SK-N-SH (cell line): ENCODE data around the gene CT55.

ENCODE experiments used
- CTCF ChIP-seq: fragments of 200-600 bp; sonication (generic); IDR thresholded peaks from 2 replicates; pipeline ENCODE4 v1.6.1; 2017; ENCODE audit warnings: antibody characterized with exemption, mild to moderate bottlenecking, moderate library complexity
- EP300 ChIP-seq, 2 experiments: IDR thresholded peaks; 2 replicates each; pipeline versions ENCODE4 v1.4.0 to v1.6.1; 2012; ENCODE audit warnings: borderline replicate concordance in 1 of 2, low read depth in 1 of 2, low read length in 1 of 2
- FOXM1 ChIP-seq: IDR thresholded peaks from 2 replicates; pipeline ENCODE4 v1.4.0; 2012; ENCODE audit warnings: low read depth, mild to moderate bottlenecking
- NFIC ChIP-seq: IDR thresholded peaks from 2 replicates; pipeline ENCODE4 v1.4.0; 2012; ENCODE audit warnings: borderline replicate concordance
- NRF1 ChIP-seq: IDR thresholded peaks from 2 replicates; pipeline ENCODE4 v1.6.1; 2012; ENCODE audit warnings: low read depth, mild to moderate bottlenecking, low read length
- POLR2AphosphoS5 ChIP-seq: IDR thresholded peaks from 2 replicates; pipeline ENCODE4 v1.6.1; 2012; ENCODE audit warnings: low read depth, low read length
- RFX5 ChIP-seq: IDR thresholded peaks from 2 replicates; pipeline ENCODE4 v1.6.1; 2012; ENCODE audit warnings: mild to moderate bottlenecking, improper control_type of control experiment, low read length
- SMC3 ChIP-seq: IDR thresholded peaks from 2 replicates; pipeline ENCODE4 v1.6.1; 2012; ENCODE audit warnings: low read depth, low read length, improper control_type of control experiment
- TF ChIP-seq, protein P1 (sequence below): IDR thresholded peaks from 2 replicates; pipeline ENCODE4 v1.4.0; 2012; ENCODE audit warnings: low read depth

- TF ChIP-seq NFIC = no peak
- no peak for TF ChIP-seq CTCF
- no peak for TF ChIP-seq SMC3
- TF ChIP-seq NRF1 = no peak
- TF ChIP-seq FOXM1 = no peak
- no peak for TF ChIP-seq EP300 (IDR thresholded peaks at IDR 0.05; ENCODE audit: borderline replicate concordance in 1 of 2, low read depth in 1 of 2, low read length in 1 of 2)
- TF ChIP-seq, protein P1, sequence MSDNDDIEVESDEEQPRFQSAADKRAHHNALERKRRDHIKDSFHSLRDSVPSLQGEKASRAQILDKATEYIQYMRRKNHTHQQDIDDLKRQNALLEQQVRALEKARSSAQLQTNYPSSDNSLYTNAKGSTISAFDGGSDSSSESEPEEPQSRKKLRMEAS = no peak
- no peak for TF ChIP-seq RFX5
- TF ChIP-seq POLR2AphosphoS5 = no peak
These were observed 22.5 kb upstream of the CT55 start for GRCh38 chrX:135193740-135194139.
